GM19025 (cell line): ENCODE measurements around the gene ZDHHC1.
"Not testable (repeated sequence)": the region's sequence is repeated elsewhere in the genome, so short reads cannot be mapped to it uniquely, and the experiment has no call there.

Experiments used
- ATAC-seq: cut with Tn5 transposase; IDR thresholded peaks from one replicate; pipeline ENCODE4 v1.9.1; 2021; ENCODE audit warnings: mild to moderate bottlenecking, low read depth, moderate library complexity; ENCODE audit not compliant: unreplicated experiment

ZDHHC1 gene

GRCh38 chr16:67431775-67432505, 15.7 kb upstream of the ZDHHC1 start:
- ATAC-seq: no peak

DNA sequence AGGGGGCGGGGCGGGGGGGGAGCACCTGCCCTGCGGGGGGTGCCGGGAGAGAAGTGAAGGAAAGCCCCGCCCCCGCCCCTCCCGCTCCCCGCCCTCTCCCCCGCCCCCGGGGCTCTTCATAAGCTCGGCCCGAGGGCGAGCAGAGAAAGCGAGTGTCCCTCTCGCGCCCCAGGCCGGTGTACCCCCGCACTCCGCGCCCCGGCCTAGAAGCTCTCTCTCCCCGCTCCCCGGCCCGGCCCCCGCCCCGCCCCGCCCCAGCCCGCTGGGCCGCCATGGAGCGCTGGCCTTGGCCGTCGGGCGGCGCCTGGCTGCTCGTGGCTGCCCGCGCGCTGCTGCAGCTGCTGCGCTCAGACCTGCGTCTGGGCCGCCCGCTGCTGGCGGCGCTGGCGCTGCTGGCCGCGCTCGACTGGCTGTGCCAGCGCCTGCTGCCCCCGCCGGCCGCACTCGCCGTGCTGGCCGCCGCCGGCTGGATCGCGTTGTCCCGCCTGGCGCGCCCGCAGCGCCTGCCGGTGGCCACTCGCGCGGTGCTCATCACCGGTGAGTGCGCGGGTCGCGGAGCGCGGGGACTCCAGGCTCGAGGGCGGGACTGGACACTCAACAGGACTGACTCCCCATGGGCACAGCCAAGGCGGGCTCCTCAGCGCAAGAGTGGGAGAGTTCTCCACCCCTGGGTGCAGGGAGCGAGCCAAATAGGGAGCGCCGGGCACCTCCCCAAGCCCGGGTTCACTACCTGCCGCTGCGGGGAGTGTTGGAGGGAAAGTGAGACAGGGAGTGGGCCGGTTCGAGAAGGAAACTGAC, 14.9 kb upstream of the ZDHHC1 start, which contains the start of gene HSD11B2:
Gene HSD11B2, plus strand, starts transcription at position 145 of the 798 bp plus-strand sequence. Its CDS starts 128 bp downstream, at position 273.
- no peak for ATAC-seq

- ATAC-seq: no peak
Measured at GRCh38 chr16:67430504-67430976, 14.3 kb upstream of the ZDHHC1 start.

DNA sequence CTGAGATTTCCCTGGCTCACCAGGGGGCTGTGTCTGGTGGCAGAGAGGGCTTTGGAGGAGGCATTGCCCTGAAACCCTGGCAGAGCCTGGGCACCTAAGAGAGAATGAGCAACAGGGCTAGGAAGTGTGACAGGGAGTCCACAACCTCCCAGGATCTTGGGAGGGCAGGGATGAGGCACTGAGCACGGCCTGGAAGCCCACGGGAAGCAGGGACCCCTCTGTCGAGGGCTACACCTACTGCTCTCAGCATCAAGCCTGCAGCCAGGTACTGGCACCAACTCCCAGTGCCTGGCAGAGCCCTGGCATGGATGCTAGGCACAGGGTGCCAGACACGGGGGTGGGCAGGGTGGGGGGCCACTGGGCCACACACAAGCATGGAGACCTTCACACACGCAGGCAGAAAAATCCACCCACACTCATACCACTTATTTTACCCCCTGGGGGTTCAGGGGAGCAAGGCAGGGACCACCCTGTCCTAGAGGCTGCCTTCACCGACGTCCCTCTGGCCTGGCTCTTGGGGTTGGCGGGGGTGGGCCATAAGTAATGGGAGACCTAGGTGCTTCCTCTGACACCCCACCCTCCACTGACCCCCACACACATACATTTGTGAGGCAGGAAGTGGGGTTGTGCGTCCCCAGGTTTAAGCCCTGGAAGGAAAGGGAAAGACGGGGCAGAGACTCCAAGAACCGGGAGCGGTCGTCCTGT, 13.7 kb upstream of the ZDHHC1 start:
- ATAC-seq: no peak

DNA sequence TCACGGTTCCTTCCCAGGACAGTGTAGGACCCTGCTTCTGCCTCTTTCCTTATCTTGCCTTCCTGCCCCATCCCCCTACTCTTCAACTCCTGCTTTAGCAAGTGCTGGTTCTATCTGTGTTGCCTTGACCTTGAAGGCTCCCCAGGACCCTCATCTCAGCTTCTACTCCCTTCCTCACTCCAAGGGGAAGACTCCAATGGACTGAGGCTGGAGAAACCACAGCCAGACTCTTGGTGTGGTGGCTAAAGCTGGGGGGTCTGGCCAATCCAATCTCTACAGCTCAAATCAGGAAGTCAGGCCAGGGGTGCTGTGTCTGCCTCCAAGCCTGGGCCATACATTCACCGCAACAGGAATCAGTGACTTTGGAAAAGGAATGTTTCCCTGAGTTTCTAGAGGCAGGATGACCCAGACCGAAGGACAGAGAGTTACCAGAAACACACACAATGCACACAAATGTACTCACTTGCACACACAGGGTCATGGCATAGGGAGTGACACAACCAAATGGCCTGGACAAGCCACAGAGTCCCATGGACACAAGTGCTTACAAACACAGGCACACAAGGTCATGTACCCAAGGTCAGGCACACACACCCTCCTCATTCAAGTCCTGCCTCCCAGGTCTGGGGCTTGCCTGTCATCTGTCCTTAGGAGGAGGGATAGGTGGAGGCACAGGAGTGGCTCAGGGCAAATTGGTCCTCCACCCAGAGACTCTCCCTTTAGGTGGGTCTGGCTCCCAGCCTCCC, 12.9 kb upstream of the ZDHHC1 start:
- ATAC-seq: no peak

DNA sequence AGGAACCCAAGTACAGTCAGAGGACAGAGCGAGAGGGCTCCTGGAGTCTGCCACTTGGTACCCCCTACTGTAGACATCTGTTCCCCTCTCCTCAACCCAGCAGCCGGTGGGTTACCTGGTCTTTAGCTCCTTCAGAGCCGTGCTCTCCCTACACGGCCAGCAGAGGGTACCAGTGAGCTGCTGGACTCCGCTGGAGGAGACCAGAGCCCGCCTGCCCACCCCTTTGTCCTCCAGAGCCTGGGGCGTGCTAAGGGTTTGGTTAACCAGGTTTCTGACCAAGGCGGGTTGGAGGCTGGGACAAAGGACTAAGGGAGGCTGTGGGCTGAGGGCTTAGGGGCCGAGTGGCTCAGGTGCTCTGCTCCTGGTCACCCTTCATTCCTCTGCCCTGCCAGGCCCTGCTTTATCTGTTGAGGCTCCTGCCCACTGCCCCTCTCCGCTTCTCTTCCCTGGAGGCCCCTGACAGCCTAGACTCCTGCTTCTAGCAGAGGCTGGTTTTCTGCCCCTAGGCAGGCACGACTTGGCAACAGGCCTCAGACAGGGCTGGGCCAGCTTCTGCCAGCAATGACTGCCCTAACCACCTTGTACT, 12.0 kb upstream of the ZDHHC1 start:
- no peak for ATAC-seq

GRCh38 chr16:67426950-67427349, 10.7 kb upstream of the ZDHHC1 start:
- no peak for ATAC-seq

DNA sequence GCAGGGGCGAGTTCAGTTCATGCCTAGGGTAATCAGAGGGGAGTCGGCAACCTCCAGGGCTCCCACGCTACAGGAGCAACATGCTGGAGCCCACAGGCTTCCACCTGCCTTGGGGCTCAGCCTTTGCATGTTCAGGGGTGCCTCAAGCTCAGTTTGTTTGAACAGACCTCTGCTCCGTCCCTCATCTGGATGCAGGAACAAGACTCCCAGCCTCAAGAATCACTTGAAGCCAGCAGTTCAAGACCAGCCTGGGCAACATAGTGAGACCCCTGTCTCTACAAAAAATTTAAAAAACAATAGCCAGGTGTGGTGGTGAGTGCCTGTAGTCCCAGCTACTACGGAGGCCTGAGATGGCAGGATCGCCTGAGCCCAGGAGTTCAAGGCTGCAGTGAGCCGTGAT, 9.7 kb upstream of the ZDHHC1 start:
- ATAC-seq: no peak

DNA sequence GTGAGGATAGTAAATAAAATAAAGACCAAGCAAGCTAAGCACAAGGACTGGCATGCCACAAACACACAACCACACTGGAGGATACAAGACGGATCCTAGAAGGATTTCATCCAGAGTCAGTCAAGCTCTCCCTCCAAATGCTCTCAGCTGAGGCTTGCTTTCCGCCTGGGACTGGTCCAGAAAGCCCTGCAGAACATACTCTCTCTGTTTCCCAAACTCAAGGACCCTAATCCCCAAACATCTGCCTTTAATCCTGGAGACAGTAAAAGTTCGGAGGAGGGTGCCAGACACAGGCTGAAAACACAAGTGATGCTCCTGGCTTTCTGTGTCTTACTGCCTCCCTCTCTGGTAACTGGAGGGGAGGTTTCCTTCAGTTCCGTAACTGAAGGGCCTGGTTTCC, 9.3 kb upstream of the ZDHHC1 start:
- no peak for ATAC-seq

DNA sequence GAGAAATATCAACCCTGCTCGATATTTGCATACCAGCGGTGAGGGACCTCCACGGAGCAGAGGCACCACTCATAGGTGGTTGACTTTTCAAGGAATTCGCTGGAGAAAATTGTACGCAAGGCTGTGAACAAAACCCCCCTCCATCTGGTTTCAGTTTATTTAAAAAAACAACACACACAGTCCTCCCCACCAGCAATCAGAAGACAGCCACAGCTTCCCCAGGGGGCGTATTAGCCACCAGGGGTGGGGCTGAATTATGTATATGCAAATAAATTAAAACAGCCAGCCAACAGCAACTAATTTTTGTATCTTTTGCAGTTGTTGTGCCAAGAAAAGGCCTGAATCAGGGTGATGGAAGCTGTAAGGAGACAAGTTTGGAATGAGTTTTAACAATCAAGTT, 8.8 kb upstream of the ZDHHC1 start:
- no peak for ATAC-seq

DNA sequence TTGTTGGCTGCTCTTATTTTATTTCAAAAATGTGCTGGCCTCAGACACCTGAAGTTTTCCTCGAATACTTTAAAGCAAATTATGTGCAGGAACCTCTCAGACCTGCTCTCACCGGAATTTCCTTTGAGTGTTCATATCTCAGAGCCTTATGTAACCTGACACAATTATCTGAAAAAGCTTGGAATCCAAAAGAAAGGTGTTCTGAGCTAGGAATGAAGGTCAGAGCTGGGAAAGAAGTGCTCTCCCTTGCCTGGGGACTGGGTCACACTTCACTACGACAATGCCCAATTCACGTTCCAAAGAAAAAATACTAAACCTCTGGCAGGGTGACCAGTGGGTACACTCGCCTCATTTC, 8.0 kb upstream of the ZDHHC1 start:
- ATAC-seq: no peak

DNA sequence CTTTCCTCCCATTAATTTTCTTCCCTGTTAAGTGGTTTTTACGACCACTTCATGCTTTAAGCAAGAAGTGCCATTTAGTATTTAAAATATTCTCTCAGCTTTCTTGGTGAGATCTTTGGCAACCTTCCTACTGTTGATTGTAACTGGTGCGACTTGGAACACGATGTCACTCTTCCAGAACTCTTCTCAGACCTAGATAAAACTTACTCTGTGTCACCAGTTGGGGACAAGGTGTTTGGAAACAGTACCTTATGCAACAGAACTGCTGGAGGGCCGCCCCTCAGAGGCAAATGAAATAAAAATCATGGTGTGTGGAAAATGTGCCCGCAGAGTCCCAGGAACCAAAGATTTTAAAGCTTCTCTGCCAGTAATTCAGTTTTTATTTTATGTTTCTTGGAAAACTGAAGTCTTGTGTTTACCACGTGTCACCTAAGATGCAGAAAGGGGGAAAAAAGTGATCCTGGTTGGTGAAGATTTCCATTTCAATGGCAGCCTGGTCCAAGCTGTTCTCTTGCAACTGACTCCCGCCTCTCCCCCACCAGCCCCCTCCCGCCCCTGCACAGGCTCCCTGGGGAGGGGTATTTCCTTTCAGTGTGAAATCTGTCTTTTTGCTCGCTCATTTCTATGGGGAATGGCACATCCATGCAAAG, 7.5 kb upstream of the ZDHHC1 start:
- no peak for ATAC-seq

DNA sequence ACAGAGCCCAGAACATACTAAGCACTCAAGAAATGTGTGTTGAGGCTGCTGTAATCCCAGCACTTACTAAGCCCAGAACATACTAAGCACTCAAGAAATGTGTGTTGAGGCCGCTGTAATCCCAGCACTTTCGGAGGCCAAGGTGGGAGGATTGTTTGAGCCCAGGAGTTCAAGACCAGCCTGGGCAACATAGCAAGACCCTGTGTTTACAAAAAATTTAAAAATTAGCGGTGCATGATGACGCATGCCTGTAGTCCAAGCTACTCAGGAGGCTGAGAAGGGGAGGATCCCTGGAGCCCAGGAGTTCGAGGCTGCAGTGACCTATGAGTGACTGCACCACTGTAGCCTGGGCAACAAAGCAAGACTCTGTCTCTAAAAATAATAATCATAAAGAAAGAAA, 6.7 kb upstream of the ZDHHC1 start:
- no peak for ATAC-seq

DNA sequence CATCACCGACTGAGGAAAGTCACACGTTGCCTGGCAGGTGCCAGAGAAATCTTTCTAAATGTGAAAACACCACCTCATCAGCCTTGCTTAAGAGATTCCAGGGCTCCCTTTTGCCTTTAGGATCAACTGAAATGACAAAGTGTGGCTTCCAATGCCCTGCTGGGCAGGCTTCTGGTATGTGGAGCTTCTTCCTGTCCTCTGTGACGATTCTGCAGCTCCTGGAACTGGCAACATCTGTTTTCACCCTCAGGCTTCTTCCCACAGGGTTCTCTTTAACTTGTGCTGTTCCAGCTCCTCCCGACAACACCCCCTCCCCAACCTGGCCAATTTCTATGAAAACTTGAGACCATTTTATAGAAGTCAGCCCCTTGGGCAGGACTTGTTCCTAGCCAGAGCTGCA, 4.8 kb upstream of the ZDHHC1 start:
- ATAC-seq: no peak

DNA sequence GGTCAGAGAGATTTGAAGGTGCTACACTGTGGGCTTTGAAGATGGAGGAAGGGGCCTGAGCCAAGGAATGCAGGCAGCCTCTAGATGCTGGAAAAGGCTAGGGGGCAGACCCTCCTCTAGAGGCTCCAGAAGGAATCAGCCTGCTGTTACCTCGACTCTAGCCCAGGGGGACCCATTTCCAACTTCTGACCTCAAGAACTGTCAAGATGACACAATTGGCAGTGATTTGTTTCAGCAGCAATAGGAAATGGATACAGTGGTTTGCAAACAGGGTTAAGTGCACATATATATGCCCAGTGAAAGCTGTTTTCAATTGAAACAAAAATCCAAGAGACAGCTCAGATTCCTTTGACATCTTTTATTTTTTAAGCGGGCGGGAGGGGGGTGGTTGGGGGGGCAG, 3.7 kb upstream of the ZDHHC1 start:
- no peak for ATAC-seq

- no peak for ATAC-seq
Measured at GRCh38 chr16:67419502-67419901, 3.2 kb upstream of the ZDHHC1 start.

GRCh38 chr16:67417333-67418061, 1.2 kb upstream of the ZDHHC1 start:
- ATAC-seq: no peak

GRCh38 chr16:67415421-67415820, 856 bp downstream of the ZDHHC1 start:
- ATAC-seq: not testable (repeated sequence)
